Superior temporal gyrus (tissue), 1 donor: ENCODE data around the gene ASPHD1.
"Not testable (repeated sequence)": the region's sequence is repeated elsewhere in the genome, so short reads cannot be mapped to it uniquely, and the experiment has no call there.

Experiments
- DNase-seq: peaks from one replicate; pipeline ENCODE4 v3.0.0-alpha.2; 2016; ENCODE audit errors: extremely low spot score

Gene ASPHD1

DNA sequence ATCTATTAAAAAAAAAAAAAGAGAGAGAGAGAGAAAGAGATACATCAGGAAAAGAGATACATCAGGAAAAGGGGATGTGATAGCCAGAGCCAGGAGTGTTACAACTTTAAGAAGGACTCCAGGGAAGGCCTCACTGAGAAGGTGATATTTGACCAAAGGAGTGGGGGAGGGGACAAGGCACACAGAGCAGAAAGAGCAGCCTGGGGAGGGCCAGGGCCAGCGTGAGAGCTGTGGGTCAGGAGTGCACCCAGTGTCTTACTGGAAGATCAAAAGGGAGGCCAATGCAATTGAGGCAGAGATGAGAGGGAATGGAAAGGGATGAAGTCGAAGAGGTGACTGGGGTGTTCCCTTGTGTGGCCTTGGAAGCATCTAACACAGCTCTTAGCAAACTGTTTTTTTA, 7.7 kb downstream of the ASPHD1 start:
- no peak for DNase-seq

- DNase-seq: no peak
Observed at GRCh38 chr16:29908719-29909220, 8.5 kb downstream of the ASPHD1 start.

- DNase-seq: no peak
Observed at GRCh38 chr16:29909391-29909790, 9.1 kb downstream of the ASPHD1 start.

DNA sequence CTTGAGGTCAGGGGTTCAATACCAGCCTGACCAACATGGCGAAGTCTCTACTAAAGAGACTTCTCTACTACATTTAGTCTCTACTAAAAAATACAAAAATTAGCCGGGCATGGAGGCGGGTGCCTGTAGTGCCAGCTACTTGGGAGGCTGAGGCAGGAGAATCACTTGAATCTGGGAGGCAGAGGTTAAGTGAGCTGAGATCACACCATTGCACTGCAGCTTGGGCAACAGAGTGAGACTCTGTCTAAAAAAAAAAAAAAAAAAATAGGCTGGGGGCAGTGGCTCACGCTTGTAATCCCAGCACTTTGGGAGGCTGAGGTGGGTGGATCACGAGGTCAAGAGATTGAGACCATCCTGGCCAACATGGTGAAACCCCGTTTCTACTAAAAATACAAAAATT, 9.6 kb downstream of the ASPHD1 start:
- DNase-seq: not testable (repeated sequence)

DNA sequence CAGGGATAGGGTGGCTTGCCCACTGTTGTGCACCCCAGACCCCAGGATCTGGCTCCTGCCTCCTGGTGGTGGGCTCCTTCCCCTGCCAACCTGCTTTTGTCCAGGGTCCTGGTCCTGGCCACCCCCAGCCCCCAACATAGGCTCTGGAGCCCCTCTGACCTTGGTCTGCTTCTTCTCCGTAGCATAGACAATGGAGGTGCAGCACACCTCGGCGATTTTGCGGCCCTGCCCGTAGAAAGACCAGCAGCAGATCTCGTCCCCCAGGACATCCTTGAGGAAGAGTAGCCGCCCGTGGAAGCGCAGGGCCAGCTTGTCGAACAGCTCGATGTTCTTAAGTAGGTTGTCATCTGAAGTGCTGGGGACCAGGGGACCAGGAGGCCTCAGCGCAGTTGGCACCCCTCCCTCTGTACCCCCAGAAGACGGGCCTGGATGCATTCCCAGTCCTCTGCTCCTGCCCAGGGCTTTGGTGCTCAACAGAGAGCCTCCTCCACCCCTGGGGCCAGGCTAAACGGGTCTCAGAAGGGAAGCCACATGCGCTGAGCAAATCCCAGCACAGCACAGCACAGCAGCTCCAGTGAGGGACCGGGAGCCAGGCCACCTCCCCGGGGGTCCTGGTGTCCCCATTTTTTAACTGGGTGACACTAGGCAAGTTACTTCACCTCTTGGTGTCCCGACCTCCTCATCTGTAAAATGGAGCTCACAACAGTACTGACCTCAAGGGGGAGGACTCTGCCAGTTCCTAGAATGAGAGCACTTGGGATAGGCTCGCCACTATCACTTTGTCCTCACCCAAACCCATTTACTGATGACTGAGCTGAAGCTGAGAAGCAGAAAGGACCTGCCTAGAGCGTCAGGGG, 10.8 kb downstream of the ASPHD1 start:
- no peak for DNase-seq

- no peak for DNase-seq
Observed at GRCh38 chr16:29911676-29912010, 11.4 kb downstream of the ASPHD1 start.

DNA sequence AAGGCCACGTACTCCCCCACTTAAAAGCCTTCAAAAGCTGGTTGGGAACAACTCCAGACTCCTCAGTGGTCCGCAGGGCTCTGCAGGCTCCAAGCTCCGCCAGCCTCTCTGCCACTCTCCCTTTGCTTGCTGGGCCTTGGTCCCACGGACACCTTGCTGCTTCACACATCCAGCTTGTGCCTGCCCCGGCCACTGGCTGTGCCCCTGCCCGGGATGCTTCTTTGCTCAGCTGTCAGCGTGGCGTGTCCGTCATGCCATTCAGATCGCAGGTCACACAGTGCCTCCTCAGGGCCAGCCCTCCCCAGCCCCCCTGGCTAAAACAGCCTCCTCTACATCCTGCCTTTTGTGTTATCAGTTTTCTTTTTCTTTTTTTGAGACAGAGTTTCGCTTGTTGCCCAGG, 11.8 kb downstream of the ASPHD1 start:
- DNase-seq: no peak

DNA sequence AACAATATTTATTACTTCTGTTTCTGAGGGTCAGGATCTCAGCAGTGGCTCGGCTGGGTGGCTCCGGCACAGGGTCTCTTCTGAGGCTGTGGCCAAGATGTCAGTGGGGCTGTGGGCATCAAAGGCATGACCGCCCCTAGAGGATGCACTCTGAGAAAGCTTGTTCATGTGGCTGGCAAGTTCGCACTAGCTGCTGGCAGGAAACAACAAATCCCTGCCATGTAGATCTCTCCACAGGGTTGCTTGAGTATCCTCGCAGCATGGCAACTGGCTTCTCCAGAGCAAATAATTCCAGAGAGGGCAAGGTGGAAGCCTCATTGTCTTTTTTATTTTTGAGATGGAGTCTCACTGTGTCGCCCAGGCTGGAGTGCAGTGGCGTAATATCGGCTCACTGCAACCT, 13.2 kb downstream of the ASPHD1 start:
- no peak for DNase-seq

- no peak for DNase-seq
Observed at GRCh38 chr16:29915590-29916247, 15.4 kb downstream of the ASPHD1 start.

DNA sequence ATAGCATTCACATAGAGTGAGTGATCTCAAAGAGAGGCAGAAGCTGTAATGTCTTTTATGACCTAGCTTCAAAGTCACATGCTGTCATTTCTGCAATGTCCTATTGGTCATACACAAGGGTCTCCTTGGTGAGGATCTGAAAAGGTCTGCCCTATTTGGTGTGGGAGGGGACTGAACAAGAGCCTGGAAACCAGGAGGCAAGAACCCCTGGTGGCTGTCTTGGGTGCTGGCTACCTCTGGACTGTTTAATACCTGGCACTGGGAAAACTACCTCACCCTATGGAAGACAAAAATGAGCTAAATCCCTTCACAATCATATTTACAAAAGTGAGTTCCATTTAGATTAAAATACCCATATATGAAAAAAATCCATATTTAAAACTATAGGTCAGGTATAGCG, 16.7 kb downstream of the ASPHD1 start:
- DNase-seq: no peak

GRCh38 chr16:29920288-29921033, 20.2 kb downstream of the ASPHD1 start:
- DNase-seq: peak; percentile 86

- no peak for DNase-seq
Observed at GRCh38 chr16:29921034-29921385, 20.7 kb downstream of the ASPHD1 start.

- DNase-seq: no peak
Observed at GRCh38 chr16:29922326-29922725, 22.0 kb downstream of the ASPHD1 start.

GRCh38 chr16:29922986-29923501, 22.8 kb downstream of the ASPHD1 start:
- no peak for DNase-seq

DNA sequence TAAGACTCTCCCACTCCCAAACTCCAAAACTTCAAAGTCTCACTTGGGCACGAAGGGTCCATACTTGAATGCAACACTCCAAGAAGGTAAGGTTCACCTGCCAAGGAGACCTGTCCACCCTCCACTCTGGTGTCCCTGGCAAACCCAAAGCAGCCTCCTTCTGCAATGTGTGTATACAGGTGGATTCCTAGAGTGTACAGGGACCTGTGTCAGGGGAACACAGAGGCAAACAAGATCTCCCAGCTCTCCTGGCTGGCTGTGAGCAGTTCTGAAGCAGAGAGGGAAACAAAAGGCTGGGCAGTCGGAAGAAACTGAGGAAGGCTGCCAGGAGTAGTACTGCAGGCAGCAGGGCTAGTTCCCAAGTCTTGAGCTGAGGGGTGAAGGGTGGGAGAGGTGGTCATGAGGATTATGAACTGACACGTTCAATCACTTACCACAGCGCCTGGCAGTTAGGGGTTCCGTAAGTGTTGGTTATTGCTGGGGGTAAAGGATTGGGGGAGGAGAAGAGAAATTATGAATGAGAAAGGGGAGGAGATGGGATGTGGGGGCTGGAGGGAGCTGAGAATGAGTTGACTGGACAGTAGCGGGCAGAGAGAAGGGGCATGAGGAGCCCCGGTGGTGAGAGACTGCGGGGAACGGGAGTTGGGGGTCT, 24.9 kb downstream of the ASPHD1 start:
- DNase-seq: no peak

- peak; percentile 89 for DNase-seq
Observed at GRCh38 chr16:29925781-29926710, 25.8 kb downstream of the ASPHD1 start, which contains the start of gene KCTD13. KCTD13 (minus strand) TSS chr16:29926226; CDS start chr16:29926033, 193 bp downstream.

DNA sequence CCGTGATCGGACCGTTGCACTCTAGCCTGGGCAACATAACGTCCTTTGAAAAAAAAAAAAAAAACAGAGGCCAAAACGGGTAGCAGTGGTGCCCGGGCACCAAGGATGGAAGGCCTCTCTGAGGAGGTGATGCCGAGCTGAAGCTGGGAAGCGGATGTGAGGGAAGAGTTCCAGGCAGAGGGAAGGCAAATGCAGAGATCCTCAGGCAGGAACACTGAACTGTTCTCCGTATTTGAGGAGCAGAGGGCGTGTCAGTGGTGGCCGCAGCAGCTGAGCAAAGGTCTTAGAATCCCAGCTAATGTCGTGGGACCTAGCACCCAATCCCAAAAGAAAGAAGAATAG, 26.4 kb downstream of the ASPHD1 start:
- DNase-seq: no peak

GRCh38 chr16:29927070-29927905, 27.0 kb downstream of the ASPHD1 start:
- no peak for DNase-seq

DNA sequence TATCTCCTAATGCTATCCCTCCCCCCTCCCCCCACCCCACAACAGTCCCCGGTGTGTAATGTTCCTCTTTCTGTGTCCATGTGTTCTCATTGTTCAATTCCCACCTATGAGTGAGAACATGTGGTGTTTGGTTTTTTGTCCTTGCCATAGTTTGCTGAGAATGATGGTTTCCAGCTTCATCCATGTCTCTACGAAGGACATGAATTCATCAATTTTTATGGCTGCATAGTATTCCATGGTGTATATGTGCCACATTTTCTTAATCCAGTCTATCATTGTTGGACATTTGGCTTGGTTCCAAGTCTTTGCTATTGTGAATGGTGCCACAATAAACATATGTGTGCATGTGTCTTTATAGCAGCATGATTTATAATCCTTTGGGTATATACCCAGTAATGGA, 31.5 kb downstream of the ASPHD1 start:
- DNase-seq: not testable (repeated sequence)

DNA sequence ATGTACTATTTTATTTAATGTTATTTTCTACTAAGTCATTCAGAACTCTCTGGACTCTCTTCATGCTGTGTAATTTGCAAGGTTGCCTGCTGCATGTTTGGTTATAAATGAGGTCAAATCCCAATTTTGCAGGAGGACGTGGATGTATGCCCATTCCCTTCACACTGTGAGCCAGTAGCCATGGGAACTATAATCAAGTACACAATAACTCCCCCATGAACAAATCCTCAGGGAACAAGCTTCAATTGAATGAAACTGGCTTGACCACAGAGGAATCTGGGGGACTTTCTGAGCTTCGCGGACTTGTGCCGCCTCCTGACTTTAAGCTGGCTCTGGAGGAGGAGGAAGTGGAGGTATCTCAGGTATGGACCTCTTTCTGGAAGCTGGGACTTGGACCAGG, 40.4 kb downstream of the ASPHD1 start:
- peak; percentile 13 for DNase-seq
